Peyer's patch (tissue), 4 donors: Measurements from ENCODE around the gene ATP5F1B.

Experiments used
- POLR2A ChIP-seq, 2 donors: fragments of 450-650 bp; IDR thresholded peaks; one replicate each; pipeline ENCODE4 v1.5.1; 2017; ENCODE audit warnings: antibody characterized with exemption in 2 of 2, mild to moderate bottlenecking in 2 of 2, moderate library complexity in 2 of 2
- TF ChIP-seq, protein P1 (sequence below), 6 experiments: fragments of 450-650 bp in 4 of 6; fragments of 200-600 bp in 2 of 6; sonication (generic) in 1 of 6; IDR thresholded peaks; one replicate each; pipeline ENCODE4 v1.5.1; 2017 to 2019; ENCODE audit warnings: antibody characterized with exemption in 6 of 6, mild to moderate bottlenecking in 3 of 6, moderate library complexity in 1 of 6

- TF ChIP-seq, protein P1, sequence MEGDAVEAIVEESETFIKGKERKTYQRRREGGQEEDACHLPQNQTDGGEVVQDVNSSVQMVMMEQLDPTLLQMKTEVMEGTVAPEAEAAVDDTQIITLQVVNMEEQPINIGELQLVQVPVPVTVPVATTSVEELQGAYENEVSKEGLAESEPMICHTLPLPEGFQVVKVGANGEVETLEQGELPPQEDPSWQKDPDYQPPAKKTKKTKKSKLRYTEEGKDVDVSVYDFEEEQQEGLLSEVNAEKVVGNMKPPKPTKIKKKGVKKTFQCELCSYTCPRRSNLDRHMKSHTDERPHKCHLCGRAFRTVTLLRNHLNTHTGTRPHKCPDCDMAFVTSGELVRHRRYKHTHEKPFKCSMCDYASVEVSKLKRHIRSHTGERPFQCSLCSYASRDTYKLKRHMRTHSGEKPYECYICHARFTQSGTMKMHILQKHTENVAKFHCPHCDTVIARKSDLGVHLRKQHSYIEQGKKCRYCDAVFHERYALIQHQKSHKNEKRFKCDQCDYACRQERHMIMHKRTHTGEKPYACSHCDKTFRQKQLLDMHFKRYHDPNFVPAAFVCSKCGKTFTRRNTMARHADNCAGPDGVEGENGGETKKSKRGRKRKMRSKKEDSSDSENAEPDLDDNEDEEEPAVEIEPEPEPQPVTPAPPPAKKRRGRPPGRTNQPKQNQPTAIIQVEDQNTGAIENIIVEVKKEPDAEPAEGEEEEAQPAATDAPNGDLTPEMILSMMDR (IDR thresholded peaks at IDR 0.05) = peak in 2 of 6 experiments; percentile 3 to 17
- TF ChIP-seq POLR2A (IDR thresholded peaks at IDR 0.05) = no peak
Measured at GRCh38 chr12:56645201-56645716, 525 bp downstream of the ATP5F1B start.
